Activated CD8-positive, alpha-beta memory T cell treated with anti-CD3 and anti-CD28 coated beads, Interleukin-2, amount 50 U/mL, for 4 hours (primary cell): ENCODE measurements around the gene TATDN2.

Experiments
- DNase-seq: peaks from one replicate; pipeline ENCODE4 v3.0.0-alpha.2; 2020

The TATDN2 gene

GRCh38 chr3:10322352-10322710 is 74.1 kb downstream of the TATDN2 start:
- DNase-seq, result no peak

- DNase-seq, result no peak
Measured at GRCh38 chr3:10327592-10327991, 79.3 kb downstream of the TATDN2 start.

DNA sequence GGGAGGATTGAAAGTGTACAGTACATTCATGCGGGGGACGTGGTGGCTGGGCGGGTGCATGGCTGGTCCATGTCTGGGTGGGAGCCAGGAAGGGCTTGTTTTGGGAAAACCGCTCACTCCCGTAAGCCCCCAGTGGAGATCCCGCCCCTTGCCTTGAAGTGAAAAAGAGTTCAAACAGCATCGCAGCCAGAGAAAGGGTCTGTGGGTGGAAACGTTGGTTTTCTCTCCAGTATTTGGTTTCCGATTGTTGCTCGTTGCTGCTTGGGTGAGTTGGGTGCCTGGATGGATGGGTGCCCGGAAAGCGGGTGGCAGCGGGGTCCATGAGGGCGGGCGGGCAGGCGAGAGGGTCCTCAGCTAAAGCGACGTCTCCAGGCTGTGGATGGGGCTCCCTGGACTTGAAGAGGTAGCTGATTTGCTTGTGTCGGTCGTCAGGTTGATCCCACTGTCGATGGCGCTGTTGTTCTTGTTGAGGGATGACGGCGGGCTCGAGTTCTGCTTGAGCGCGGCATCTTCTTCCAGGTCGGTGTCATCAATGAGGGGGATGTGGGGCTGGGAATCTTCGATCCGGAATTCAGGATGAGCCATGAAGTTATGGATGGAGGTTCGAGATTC is 80.3 kb downstream of the TATDN2 start:
- no peak for DNase-seq

- no peak for DNase-seq
Measured at GRCh38 chr3:10329495-10330015, 81.3 kb downstream of the TATDN2 start.

DNA sequence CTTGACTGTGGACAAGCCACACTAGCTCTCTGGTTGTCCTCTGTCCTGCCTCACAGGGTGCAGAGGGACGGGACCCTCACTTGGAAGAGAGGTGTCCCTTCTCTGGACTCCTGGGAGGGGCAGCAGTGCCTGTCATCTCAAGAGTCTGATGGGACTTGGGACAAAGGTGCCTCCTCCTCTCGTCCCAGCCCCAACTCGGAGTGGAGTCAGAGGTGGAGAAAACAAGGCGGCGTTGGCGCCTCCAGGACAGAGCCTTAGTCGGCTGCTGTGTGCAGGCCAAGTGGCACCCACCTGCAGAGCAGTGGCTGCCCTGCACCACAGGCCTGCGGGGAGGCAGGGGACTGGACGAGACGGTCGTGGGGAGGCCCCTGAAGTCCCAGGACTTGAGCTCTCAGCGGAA is 82.1 kb downstream of the TATDN2 start:
- DNase-seq, result no peak
